ENCODE data around the gene FOXN3.

FOXN3 gene

DNA sequence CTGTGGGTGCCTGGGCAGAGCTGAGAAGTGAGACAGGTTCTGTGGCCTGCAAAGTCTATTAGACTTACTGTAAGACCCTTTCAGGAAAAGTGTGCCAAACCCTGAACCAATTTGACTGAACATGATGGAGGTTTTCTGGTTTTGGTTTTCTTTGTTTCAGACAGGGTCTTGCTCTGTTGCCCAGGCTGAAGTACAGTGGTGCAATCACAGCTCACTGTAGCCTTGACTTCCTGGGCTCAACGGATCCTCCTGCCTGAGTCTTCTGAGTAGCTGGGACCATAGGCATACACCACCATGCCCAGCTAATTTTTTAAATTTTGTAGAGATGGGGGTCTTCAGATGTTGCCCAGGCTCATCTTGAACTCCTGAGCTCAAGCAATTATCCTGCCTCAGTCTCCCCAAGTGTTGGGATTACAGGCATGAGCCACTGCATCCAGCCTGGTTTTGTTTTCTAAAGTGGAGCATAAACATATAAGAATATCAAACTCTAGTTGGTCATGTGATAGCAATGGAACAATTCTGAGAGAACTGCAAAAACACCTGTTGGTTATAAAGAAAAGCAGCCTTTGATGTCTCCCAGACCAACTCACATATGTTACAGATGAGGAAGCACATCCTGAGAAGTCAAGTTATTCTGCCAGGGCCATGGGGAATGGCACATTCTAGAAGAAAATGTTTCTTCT, 166.9 kb downstream of the FOXN3 start:
- DNase-seq (ENCODE audit: low read depth in 2 of 2): no peak

GRCh38 chr14:89249065-89249695, 167.9 kb downstream of the FOXN3 start:
- no peak for DNase-seq (ENCODE audit: low read depth in 2 of 2)

DNA sequence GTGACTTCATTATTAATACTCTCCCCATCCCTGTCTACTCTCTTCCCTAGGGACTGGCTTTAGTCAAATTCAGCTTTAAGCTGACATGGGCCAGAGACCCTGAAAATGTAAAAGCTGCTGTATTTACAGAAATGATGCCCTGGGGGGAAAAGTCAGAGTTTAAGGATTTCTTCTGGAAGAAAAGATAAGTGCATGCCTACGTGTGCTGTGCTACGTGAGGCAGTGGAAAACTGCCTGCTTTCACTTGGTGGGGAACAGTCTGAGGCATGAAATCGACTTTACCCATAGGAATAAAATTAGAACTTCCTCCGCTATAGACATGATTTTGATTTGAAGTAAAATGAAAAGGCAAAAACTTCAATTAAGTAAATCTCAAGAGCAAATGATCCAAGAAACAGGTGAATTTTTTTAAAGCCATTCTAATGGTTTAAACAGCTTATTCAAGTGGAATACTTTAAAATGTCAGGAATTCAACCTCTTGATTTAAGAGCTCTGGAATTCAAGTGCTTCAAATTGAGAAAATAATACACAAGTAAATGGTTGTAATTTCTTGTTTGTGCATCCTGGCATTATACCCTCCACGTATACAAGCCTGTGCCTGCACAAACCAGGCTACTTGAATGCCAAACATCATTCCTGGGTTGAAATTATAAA, 168.5 kb downstream of the FOXN3 start:
- DNase-seq (ENCODE audit: low read depth in 2 of 2): no peak

GRCh38 chr14:89247457-89248122, 169.4 kb downstream of the FOXN3 start:
- DNase-seq (ENCODE audit: low read depth in 2 of 2): no peak

DNA sequence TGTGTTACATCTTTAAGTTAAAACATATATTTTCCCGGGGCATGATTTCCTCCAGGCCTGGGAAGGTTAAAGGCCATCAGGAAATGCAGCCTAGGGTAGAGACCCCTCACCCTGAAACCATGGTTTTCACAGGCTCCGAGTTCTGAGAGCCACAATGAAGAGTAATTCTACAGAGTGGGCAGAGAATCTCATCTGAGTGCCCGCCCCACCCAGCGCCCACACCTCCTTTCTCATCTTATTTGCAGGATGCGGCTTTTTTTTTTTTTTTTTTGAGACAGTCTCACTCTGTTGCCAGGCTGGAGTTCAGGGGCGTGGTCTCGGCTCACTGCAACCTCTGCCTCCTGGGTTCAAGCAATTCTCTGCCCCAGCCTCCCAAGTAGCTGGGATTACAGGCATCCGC, 170.7 kb downstream of the FOXN3 start:
- DNase-seq (ENCODE audit: low read depth in 2 of 2): no peak

DNA sequence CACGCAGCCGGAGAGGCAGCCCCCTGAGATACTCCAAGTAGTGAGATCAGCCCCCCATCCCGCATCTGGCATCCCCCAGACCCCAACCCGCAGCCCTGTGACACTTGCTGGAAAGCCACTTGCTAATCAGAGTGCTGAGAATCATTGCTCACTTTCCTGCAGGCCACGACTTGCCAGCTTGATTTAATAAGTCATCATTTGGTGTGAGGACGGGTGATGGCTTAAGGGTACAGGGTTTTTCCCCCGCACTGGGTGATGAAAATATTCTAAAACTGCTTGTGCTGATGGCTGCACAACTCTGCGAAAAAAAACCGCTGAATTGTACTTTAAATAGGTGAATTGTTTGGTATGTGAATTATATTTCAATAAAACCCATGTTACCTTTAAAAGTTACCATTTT, 171.2 kb downstream of the FOXN3 start:
- DNase-seq (ENCODE audit: low read depth in 2 of 2): no peak

DNA sequence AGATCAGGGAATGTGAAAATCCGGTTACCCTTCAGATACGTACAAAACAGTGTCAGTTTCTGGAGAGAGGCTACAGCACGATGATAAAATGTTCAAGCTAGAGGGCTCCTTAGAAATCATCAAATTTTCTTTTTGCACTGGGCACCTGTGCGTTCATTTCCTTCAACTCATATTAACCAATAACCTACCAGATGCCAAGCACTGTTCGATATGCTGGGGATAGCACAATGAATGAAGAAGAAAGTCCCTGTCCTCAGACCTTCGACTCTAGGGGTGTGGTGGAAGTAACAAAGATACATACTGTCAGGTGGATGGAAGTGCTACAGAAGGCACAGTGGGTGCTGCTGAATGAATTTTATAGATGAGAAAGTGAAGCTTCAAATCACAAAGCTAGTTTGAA, 172.3 kb downstream of the FOXN3 start:
- DNase-seq (ENCODE audit: low read depth in 2 of 2): no peak

GRCh38 chr14:89243741-89244140, 173.3 kb downstream of the FOXN3 start:
- DNase-seq (ENCODE audit: low read depth in 2 of 2): no peak

GRCh38 chr14:89243286-89243685, 173.7 kb downstream of the FOXN3 start:
- no peak for DNase-seq (ENCODE audit: low read depth in 2 of 2)

DNA sequence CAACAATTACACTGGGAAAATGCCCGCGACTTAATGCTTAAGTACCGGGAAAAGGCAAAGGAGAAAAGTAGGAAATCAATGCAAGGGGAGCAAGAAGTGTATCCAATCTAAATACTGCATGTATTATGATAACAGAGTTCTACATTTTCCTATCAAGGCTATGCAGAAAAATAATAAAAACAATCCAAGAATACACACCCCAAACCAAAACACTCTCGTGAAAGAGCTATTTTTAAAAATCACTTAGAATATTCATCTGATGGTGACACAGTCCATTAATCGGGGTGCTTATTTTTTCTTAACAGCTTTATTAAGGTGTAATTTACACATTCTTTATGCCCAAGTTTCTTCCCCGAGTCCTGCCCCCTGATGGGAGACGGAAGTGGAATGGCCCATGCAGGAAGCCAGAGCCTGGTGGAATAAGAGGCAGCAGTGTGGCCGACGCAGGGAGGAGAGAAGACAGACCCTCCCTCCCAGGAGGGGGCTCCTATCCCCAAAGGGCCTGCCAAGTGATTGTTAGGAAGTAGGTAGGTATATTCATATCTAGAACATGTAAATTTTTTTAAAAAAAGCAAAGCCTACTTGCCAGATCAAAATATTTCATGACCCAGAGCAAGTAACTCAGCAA, 174.3 kb downstream of the FOXN3 start:
- no peak for DNase-seq (ENCODE audit: low read depth in 2 of 2)

GRCh38 chr14:89241934-89242651, 174.9 kb downstream of the FOXN3 start:
- no peak for DNase-seq (ENCODE audit: low read depth in 2 of 2)

DNA sequence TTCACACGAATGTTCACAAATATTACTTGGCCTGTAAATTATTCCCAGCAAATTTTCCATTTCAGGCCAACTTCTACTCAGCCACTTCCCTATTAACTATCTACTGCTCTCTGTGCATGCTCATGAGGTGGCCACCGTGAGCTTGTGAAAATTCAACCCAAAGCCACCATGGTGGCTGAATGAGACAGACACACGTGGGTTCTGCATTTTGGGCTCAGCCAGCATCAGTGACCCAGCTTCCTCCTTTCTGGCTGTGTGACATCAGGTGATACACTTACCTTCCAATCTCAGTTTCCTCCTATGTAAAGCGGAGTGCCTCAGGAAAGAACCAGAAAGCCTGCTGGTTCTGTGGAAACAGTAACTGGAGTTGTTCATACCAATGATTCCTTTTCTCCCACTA, 175.8 kb downstream of the FOXN3 start:
- DNase-seq (ENCODE audit: low read depth in 2 of 2): no peak

DNA sequence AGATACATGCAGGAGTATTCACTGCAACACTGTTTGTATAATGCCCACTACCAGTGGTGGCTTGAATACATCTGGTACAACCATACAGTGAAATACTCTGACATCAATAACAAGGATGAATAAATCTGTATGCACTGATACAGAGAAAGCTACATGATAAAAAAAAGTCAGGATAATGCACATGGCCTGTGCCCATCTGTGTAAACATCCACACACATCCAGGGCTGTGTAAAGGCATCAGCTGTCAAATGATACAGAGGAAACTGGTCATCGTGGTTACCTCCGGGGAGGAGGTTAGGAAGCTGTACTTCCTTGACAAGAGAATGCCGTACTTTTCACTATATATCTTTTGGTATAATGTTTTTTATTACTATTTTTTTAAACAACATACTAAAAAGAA, 176.6 kb downstream of the FOXN3 start:
- no peak for DNase-seq (ENCODE audit: low read depth in 2 of 2)

- DNase-seq (ENCODE audit: low read depth in 2 of 2): no peak
These were observed 178.0 kb downstream of the FOXN3 start for GRCh38 chr14:89239023-89239422.

GRCh38 chr14:89237921-89238529, 179.0 kb downstream of the FOXN3 start:
- DNase-seq (ENCODE audit: low read depth in 2 of 2): no peak

GRCh38 chr14:89236851-89237250, 180.2 kb downstream of the FOXN3 start:
- no peak for DNase-seq (ENCODE audit: low read depth in 2 of 2)

DNA sequence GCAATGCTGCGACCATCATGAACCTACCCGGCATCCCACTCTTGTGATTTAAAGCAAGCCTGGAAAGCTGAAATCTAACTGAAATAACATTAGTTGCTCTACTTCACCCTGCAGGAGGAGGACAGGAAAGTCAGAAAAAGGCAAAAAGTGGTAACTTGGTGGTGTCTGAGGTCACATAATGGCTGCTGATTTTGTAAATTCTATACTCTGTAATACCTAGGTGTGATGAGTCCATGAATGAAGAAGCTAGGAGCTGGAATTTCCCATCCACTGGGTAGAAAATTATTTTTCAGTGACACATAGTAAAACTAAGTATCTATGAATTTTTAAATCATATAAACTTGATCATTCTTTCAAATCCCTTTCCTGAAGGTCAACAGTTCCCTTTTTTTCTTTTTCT, 183.8 kb downstream of the FOXN3 start:
- no peak for DNase-seq (ENCODE audit: low read depth in 2 of 2)

GRCh38 chr14:89232265-89233070, 184.6 kb downstream of the FOXN3 start:
- no peak for DNase-seq (ENCODE audit: low read depth in 2 of 2)

DNA sequence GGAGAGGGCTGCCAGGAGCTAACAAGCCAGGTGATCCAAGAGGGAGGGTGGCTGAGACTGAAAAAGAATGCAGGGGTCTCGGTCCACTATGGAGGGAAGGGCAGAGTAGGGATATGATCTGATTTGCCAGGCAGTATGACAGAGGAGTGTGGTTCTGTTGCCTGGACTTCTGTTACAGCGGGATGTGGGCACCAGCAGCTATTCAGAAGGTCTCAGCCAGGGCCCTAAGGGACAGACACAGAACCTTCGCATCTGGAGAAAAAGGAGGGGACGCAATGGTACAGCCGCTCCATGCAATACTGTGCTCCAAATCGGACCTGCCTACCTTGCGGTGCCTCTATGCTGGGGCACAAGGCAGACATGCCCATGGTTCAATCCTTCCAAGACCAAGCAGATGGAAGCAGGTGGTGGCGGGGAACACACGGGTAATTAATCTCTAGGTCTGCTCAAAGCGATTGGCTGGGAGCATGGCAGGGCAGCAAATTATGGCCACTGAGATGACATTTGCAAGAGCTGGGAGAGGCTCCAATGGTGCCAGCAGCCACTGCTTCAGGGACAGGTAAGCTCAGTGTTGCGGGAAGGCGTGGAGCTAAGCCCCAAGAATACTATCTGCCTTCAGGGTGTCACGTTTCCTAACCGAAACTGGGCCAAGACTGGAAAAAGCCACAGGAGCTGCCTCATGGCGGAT, 185.5 kb downstream of the FOXN3 start:
- DNase-seq (ENCODE audit: low read depth in 2 of 2): no peak
